Measurements from ENCODE around the gene MC1R. TPM values are rescaled to one million over a fixed set of nuclear protein-coding genes. Genes with fewer than 3 reads are reported as not detected.

MC1R gene
- total and polyA plus RNA-seq, 10 of the 15 experiments (the other 5 are each of a cell fraction or from before 2014, with no cell fraction given): 0.06 to 2.3 (median 0.45) TPM

DNA sequence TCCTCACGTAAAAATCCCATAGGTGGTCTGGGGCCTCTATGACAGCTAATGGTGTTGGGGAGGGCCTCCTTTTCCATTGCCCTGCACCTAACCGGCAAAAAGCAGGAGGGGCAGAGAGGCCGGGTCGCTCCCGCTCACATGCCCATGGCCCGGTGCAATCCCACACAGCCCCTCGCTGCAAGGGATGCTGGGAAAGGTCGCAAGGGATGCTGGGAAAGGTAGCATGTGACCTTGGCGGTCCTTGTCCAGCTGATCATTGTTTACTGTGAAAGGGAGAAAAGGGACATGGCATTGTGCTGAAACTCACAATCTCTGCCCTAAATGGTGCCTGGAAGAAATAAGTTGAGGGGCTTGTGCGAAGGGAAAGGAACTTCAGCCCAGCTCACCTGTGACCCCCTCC is 39.9 kb downstream of the MC1R start:
- Histone ChIP-seq H3K4me3 (no peak overlapping the region), H3K36me3 (ENCODE audit: control insufficient read depth in 2 of 2, insufficient read depth in 2 of 2, low read length in 1 of 2) (peaks cover 0 to 5% of the 10 kb centered on the region in 2 experiments), H3K79me2 (ENCODE audit: control insufficient read depth, insufficient read depth, low read length) (no peaks in the 10 kb centered on the region), H3K9me3 (replicated peaks; ENCODE audit: control insufficient read depth, insufficient read depth, low read length) (no peaks in the 10 kb centered on the region), H3K27me3 (replicated peaks in 1 of 2; ENCODE audit: control insufficient read depth in 2 of 2, insufficient read depth in 2 of 2, low read length in 1 of 2) (no peaks in the 10 kb centered on the region), H4K20me1 (ENCODE audit: control insufficient read depth, insufficient read depth) (no peaks in the 10 kb centered on the region), H3K27ac (ENCODE audit: control insufficient read depth, insufficient read depth) (no peak overlapping the region), H3K9ac (ENCODE audit: control insufficient read depth, insufficient read depth, low read length) (no peak overlapping the region), H2AFZ (ENCODE audit: control insufficient read depth, low read depth, low read length) (no peak overlapping the region), H3K4me1 (ENCODE audit: control insufficient read depth, insufficient read depth, low read length) (peaks cover 18% of the 10 kb centered on the region), H3K4me2 (ENCODE audit: control insufficient read depth, insufficient read depth) (no peak overlapping the region)
- no peak for TF ChIP-seq MEF2B (IDR thresholded peaks at IDR 0.05; ENCODE audit: partially characterized antibody, poor library complexity, severe bottlenecking)
- TF ChIP-seq, protein P1, sequence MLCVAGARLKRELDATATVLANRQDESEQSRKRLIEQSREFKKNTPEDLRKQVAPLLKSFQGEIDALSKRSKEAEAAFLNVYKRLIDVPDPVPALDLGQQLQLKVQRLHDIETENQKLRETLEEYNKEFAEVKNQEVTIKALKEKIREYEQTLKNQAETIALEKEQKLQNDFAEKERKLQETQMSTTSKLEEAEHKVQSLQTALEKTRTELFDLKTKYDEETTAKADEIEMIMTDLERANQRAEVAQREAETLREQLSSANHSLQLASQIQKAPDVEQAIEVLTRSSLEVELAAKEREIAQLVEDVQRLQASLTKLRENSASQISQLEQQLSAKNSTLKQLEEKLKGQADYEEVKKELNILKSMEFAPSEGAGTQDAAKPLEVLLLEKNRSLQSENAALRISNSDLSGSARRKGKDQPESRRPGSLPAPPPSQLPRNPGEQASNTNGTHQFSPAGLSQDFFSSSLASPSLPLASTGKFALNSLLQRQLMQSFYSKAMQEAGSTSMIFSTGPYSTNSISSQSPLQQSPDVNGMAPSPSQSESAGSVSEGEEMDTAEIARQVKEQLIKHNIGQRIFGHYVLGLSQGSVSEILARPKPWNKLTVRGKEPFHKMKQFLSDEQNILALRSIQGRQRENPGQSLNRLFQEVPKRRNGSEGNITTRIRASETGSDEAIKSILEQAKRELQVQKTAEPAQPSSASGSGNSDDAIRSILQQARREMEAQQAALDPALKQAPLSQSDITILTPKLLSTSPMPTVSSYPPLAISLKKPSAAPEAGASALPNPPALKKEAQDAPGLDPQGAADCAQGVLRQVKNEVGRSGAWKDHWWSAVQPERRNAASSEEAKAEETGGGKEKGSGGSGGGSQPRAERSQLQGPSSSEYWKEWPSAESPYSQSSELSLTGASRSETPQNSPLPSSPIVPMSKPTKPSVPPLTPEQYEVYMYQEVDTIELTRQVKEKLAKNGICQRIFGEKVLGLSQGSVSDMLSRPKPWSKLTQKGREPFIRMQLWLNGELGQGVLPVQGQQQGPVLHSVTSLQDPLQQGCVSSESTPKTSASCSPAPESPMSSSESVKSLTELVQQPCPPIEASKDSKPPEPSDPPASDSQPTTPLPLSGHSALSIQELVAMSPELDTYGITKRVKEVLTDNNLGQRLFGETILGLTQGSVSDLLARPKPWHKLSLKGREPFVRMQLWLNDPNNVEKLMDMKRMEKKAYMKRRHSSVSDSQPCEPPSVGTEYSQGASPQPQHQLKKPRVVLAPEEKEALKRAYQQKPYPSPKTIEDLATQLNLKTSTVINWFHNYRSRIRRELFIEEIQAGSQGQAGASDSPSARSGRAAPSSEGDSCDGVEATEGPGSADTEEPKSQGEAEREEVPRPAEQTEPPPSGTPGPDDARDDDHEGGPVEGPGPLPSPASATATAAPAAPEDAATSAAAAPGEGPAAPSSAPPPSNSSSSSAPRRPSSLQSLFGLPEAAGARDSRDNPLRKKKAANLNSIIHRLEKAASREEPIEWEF (IDR thresholded peaks at IDR 0.05; ENCODE audit: insufficient replicate concordance, low read depth, low read length): no peak
- TF ChIP-seq SP1 (IDR thresholded peaks at IDR 0.05; ENCODE audit: low read depth, low read length): no peak
- TF ChIP-seq POLR2A (IDR thresholded peaks at IDR 0.05; ENCODE audit: low read depth, low read length): no peak
- TF ChIP-seq MTA2 (IDR thresholded peaks at IDR 0.05; ENCODE audit: low read depth): no peak
- no peak for TF ChIP-seq MYC (IDR thresholded peaks at IDR 0.05; ENCODE audit: insufficient read depth, insufficient read length, insufficient replicate concordance, low read length, severe bottlenecking)
- POLR2A ChIA-PET: no interaction called here
- RAD21 ChIA-PET (ENCODE audit: unreplicated experiment): no interaction called here
- CTCF ChIA-PET: interaction anchor here (1.0 kb wide), 1 partner anchor 48 kb away, joined by 3 read pairs; no protein-coding TSS in a partner anchor
- 98% methylated on average over 10 of the region's 10 CpGs for WGBS (ENCODE audit: insufficient coverage, insufficient replicate concordance, low lambda C conversion rate, missing lambda C conversion rate)
- no peak for ATAC-seq
- no peak for DNase-seq (ENCODE audit: low read depth, low spot score)
- in situ Hi-C loops (cut with MboI): no loop called here
- no TSS peak for BruUV-seq (replicated peaks)
- SMC1A ChIA-PET (ENCODE audit: uncharacterized antibody, unreplicated experiment): no interaction called here
- intact Hi-C loops (cut with micrococcal nuclease; ENCODE audit: unreplicated experiment): no loop called here
- FAIRE-seq: no peak
